ENCODE data around the gene THSD7A. TPM values are rescaled to one million over a fixed set of nuclear protein-coding genes. Genes with fewer than 3 reads are reported as not detected.

The THSD7A gene
- total and polyA plus RNA-seq, 10 of the 15 experiments (the other 5 are each of a cell fraction or from before 2014, with no cell fraction given): 0.03 to 0.09 (median 0.03) TPM; not detected in 7

DNA sequence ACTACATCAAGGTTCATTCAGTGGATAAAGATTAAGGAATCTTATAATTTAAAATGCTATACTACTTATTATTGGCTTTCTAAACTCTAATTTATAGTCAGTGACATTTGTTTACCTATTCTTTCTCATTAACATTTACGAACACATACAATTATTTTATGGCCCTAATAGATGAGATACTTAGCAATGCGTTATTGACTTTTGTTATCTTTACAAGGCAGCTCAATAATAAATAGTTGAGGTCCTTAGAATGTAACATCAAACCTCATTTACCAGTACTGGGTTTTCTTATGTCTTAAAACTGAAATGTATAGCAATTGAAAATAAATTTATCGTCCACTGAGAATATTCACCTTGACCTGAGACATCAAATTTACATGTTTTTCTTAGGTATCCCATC, 89.0 kb downstream of the THSD7A start:
- WGBS (ENCODE audit: insufficient coverage, insufficient replicate concordance, low lambda C conversion rate, missing lambda C conversion rate): 59% methylated on average over 3 of the region's 3 CpGs
- BruUV-seq (replicated peaks): no TSS peak
- TF ChIP-seq EGR1 (IDR thresholded peaks at IDR 0.05; ENCODE audit: borderline replicate concordance in 1 of 2, low read depth in 2 of 2, low read length in 2 of 2): no peak
- TF ChIP-seq, protein P1, sequence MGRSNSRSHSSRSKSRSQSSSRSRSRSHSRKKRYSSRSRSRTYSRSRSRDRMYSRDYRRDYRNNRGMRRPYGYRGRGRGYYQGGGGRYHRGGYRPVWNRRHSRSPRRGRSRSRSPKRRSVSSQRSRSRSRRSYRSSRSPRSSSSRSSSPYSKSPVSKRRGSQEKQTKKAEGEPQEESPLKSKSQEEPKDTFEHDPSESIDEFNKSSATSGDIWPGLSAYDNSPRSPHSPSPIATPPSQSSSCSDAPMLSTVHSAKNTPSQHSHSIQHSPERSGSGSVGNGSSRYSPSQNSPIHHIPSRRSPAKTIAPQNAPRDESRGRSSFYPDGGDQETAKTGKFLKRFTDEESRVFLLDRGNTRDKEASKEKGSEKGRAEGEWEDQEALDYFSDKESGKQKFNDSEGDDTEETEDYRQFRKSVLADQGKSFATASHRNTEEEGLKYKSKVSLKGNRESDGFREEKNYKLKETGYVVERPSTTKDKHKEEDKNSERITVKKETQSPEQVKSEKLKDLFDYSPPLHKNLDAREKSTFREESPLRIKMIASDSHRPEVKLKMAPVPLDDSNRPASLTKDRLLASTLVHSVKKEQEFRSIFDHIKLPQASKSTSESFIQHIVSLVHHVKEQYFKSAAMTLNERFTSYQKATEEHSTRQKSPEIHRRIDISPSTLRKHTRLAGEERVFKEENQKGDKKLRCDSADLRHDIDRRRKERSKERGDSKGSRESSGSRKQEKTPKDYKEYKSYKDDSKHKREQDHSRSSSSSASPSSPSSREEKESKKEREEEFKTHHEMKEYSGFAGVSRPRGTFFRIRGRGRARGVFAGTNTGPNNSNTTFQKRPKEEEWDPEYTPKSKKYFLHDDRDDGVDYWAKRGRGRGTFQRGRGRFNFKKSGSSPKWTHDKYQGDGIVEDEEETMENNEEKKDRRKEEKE (IDR thresholded peaks at IDR 0.05): no peak
- no peak for TF ChIP-seq PAX5 (IDR thresholded peaks at IDR 0.05; ENCODE audit: borderline replicate concordance, low read depth, low read length)
- no peak for TF ChIP-seq LARP7 (IDR thresholded peaks at IDR 0.05)
- TF ChIP-seq, protein P2, sequence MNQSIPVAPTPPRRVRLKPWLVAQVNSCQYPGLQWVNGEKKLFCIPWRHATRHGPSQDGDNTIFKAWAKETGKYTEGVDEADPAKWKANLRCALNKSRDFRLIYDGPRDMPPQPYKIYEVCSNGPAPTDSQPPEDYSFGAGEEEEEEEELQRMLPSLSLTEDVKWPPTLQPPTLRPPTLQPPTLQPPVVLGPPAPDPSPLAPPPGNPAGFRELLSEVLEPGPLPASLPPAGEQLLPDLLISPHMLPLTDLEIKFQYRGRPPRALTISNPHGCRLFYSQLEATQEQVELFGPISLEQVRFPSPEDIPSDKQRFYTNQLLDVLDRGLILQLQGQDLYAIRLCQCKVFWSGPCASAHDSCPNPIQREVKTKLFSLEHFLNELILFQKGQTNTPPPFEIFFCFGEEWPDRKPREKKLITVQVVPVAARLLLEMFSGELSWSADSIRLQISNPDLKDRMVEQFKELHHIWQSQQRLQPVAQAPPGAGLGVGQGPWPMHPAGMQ (IDR thresholded peaks at IDR 0.05; ENCODE audit: borderline replicate concordance): no peak
- TF ChIP-seq ESRRA (IDR thresholded peaks at IDR 0.05; ENCODE audit: low read length): no peak
- TF ChIP-seq, protein P3, sequence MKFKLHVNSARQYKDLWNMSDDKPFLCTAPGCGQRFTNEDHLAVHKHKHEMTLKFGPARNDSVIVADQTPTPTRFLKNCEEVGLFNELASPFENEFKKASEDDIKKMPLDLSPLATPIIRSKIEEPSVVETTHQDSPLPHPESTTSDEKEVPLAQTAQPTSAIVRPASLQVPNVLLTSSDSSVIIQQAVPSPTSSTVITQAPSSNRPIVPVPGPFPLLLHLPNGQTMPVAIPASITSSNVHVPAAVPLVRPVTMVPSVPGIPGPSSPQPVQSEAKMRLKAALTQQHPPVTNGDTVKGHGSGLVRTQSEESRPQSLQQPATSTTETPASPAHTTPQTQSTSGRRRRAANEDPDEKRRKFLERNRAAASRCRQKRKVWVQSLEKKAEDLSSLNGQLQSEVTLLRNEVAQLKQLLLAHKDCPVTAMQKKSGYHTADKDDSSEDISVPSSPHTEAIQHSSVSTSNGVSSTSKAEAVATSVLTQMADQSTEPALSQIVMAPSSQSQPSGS (IDR thresholded peaks at IDR 0.05; ENCODE audit: low read length): no peak
- TF ChIP-seq, protein P4, sequence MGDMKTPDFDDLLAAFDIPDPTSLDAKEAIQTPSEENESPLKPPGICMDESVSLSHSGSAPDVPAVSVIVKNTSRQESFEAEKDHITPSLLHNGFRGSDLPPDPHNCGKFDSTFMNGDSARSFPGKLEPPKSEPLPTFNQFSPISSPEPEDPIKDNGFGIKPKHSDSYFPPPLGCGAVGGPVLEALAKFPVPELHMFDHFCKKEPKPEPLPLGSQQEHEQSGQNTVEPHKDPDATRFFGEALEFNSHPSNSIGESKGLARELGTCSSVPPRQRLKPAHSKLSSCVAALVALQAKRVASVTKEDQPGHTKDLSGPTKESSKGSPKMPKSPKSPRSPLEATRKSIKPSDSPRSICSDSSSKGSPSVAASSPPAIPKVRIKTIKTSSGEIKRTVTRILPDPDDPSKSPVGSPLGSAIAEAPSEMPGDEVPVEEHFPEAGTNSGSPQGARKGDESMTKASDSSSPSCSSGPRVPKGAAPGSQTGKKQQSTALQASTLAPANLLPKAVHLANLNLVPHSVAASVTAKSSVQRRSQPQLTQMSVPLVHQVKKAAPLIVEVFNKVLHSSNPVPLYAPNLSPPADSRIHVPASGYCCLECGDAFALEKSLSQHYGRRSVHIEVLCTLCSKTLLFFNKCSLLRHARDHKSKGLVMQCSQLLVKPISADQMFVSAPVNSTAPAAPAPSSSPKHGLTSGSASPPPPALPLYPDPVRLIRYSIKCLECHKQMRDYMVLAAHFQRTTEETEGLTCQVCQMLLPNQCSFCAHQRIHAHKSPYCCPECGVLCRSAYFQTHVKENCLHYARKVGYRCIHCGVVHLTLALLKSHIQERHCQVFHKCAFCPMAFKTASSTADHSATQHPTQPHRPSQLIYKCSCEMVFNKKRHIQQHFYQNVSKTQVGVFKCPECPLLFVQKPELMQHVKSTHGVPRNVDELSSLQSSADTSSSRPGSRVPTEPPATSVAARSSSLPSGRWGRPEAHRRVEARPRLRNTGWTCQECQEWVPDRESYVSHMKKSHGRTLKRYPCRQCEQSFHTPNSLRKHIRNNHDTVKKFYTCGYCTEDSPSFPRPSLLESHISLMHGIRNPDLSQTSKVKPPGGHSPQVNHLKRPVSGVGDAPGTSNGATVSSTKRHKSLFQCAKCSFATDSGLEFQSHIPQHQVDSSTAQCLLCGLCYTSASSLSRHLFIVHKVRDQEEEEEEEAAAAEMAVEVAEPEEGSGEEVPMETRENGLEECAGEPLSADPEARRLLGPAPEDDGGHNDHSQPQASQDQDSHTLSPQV (IDR thresholded peaks at IDR 0.05): no peak
- TF ChIP-seq, protein P5, sequence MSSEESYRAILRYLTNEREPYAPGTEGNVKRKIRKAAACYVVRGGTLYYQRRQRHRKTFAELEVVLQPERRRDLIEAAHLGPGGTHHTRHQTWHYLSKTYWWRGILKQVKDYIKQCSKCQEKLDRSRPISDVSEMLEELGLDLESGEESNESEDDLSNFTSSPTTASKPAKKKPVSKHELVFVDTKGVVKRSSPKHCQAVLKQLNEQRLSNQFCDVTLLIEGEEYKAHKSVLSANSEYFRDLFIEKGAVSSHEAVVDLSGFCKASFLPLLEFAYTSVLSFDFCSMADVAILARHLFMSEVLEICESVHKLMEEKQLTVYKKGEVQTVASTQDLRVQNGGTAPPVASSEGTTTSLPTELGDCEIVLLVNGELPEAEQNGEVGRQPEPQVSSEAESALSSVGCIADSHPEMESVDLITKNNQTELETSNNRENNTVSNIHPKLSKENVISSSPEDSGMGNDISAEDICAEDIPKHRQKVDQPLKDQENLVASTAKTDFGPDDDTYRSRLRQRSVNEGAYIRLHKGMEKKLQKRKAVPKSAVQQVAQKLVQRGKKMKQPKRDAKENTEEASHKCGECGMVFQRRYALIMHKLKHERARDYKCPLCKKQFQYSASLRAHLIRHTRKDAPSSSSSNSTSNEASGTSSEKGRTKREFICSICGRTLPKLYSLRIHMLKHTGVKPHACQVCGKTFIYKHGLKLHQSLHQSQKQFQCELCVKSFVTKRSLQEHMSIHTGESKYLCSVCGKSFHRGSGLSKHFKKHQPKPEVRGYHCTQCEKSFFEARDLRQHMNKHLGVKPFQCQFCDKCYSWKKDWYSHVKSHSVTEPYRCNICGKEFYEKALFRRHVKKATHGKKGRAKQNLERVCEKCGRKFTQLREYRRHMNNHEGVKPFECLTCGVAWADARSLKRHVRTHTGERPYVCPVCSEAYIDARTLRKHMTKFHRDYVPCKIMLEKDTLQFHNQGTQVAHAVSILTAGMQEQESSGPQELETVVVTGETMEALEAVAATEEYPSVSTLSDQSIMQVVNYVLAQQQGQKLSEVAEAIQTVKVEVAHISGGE (CRISPR knock-in tag; IDR thresholded peaks at IDR 0.05): no peak
- no peak for TF ChIP-seq CHD2 (IDR thresholded peaks at IDR 0.05; ENCODE audit: borderline replicate concordance, low read depth, low read length)

More for the DNA sequence above, 89.0 kb downstream of the THSD7A start:
- DNase-seq (ENCODE audit: low read depth, low spot score): no peak
- Histone ChIP-seq H3K27ac (ENCODE audit: control insufficient read depth, insufficient read depth) (no peak overlapping the region), H3K36me3 (ENCODE audit: control insufficient read depth in 2 of 2, insufficient read depth in 2 of 2, low read length in 1 of 2) (no peaks in the 10 kb centered on the region), H3K9me3 (replicated peaks; ENCODE audit: control insufficient read depth, insufficient read depth, low read length) (no peaks in the 10 kb centered on the region), H2AFZ (ENCODE audit: control insufficient read depth, low read depth, low read length) (no peak overlapping the region), H3K4me2 (ENCODE audit: control insufficient read depth, insufficient read depth) (no peak overlapping the region), H4K20me1 (ENCODE audit: control insufficient read depth, insufficient read depth) (no peaks in the 10 kb centered on the region), H3K4me1 (ENCODE audit: control insufficient read depth, insufficient read depth, low read length) (no peaks in the 10 kb centered on the region), H3K27me3 (replicated peaks in 1 of 2; ENCODE audit: control insufficient read depth in 2 of 2, insufficient read depth in 2 of 2, low read length in 1 of 2) (no peaks in the 10 kb centered on the region), H3K9ac (ENCODE audit: control insufficient read depth, insufficient read depth, low read length) (no peak overlapping the region), H3K79me2 (ENCODE audit: control insufficient read depth, insufficient read depth, low read length) (no peaks in the 10 kb centered on the region), H3K4me3 (no peak overlapping the region)
- SMC1A ChIA-PET (ENCODE audit: uncharacterized antibody, unreplicated experiment): interaction anchor here (1.2 kb wide), 1 partner anchor 18 kb away, joined by 3 read pairs; no protein-coding TSS in a partner anchor
- intact Hi-C loops (cut with micrococcal nuclease; ENCODE audit: unreplicated experiment): no loop called here
- ATAC-seq: no peak
- in situ Hi-C loops (cut with MboI): no loop called here
- no peak for FAIRE-seq
- POLR2A ChIA-PET: no interaction called here
- RAD21 ChIA-PET (ENCODE audit: unreplicated experiment): no interaction called here
- CTCF ChIA-PET: no interaction called here
